ENCODE data around the gene SLC2A4RG. TPM values are rescaled to one million over a fixed set of nuclear protein-coding genes. Genes with fewer than 3 reads are reported as not detected.
"Not testable (repeated sequence)": the region's sequence is repeated elsewhere in the genome, so short reads cannot be mapped to it uniquely, and the experiment has no call there.

The SLC2A4RG gene
- total RNA-seq, 1 donor from 2014 or later: 38.3 TPM

DNA sequence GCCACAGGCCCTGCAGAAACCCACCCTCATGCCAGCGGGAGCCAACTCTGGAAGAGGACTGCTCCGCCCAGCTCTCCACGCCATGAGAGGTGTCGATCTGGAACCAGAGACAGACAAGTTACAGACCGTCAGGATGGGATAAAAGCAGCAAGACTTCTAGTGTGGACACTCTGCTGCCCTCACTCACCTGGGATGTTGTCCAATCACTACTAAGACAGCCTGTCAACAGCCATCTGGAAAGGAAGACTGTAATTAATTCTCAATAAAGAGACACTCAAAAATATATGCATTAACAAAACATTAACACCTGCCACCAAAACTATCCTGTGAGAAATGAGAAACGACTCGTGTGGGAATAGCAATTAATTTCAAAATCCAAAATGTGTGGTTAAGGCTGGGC lies 28.3 kb downstream of the SLC2A4RG start:
- Mint-ChIP-seq H3K4me3 (no peak overlapping the region), H3K9me3 (no peaks in the 10 kb centered on the region), H3K36me3 (ENCODE audit: low read depth) (no peaks in the 10 kb centered on the region), H3K27me3 (ENCODE audit: insufficient read depth) (peaks cover 4% of the 10 kb centered on the region), H3K27ac (no peak overlapping the region), H3K4me1 (ENCODE audit: low read depth) (no peaks in the 10 kb centered on the region)
- intact Hi-C loops (cut with micrococcal nuclease): no loop called here
- DNase-seq (ENCODE audit: low spot score): no peak

DNA sequence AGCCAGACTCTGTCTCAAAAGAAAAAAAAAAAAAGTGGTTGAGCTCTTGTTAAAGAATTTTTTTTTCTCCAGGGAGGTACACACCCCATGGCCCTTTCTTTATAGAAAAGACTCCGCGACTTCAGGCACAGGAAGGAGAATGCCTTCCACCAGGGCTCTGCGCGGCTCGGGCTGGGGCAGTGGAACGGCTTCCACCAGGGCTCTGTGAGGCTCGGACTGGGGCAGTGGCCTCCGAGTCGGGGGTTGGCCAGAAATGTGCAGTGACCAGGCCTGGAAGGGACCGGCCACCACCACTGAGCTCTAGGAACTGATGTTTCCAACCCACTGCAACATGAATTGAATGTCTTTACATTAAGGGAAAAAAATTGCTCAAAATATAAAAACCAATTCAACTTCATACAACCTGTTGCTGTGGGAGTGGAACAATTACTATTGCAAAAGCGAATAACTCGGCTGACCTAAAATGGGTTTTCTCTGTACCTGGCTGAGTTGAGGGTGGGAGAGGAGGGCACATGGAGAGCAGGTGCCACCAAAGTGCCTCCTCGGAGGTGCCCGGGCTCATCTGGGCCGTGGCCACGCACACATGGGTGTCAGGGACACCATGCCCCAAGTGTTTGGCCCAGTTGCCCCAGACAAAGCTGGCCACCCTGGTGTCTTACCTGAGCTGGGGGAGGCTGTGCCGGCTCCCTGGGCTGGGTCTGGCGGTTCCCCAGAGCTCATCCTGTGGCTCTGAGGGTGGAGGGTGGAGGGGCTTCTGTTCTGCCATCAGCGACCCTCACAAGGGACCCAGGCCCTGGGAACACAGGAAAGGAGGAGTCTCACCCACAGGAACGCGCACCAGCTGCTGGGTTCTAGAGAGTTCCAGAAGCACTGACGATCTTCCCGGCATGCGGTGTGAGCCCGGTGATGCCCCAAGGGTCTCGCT lies 29.3 kb downstream of the SLC2A4RG start:
- no peak overlapping the region for H3K27ac Mint-ChIP-seq
- H3K4me3 Mint-ChIP-seq: no peak overlapping the region
- H3K9me3 Mint-ChIP-seq: no peaks in the 10 kb centered on the region
- H3K4me1 Mint-ChIP-seq (ENCODE audit: low read depth): no peaks in the 10 kb centered on the region
- H3K36me3 Mint-ChIP-seq (ENCODE audit: low read depth): no peaks in the 10 kb centered on the region
- DNase-seq (ENCODE audit: low spot score): no peak
- H3K27me3 Mint-ChIP-seq (ENCODE audit: insufficient read depth): peaks cover 4% of the 10 kb centered on the region
- intact Hi-C loops (cut with micrococcal nuclease): no loop called here

DNA sequence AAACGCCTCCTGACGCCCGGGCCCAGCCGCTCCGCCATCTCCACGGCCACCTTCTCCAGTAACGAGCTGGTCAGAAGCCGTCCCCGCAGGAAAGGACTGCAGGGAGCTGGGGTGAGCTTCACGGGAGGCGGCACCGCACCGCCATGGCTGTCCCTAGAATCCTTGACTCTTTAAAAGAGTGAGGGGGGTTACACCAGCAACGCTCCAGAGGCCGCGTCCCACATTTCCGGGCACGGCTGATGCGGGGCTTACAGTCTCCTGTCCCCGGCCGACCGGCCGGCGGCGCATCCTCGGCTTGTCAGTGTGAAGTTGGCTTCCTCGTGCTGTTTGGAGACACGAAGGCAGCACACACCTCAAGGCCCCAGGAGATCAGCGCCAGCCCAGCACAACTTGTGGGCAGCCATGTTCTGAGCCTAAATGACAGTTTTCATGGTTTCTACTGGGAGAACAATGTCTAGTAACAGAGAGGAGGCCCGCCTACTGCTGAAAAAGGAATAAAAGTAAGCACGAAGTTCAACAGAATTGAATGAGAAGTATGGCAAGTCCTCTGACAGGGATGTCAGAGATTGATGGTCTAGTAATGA lies 30.4 kb downstream of the SLC2A4RG start:
- intact Hi-C loops (cut with micrococcal nuclease): no loop called here
- Mint-ChIP-seq H3K4me3 (no peak overlapping the region), H3K27ac (no peak overlapping the region), H3K4me1 (ENCODE audit: low read depth) (no peaks in the 10 kb centered on the region), H3K36me3 (ENCODE audit: low read depth) (no peaks in the 10 kb centered on the region), H3K9me3 (no peaks in the 10 kb centered on the region), H3K27me3 (ENCODE audit: insufficient read depth) (peaks cover 4% of the 10 kb centered on the region)
- no peak for DNase-seq (ENCODE audit: low spot score)

DNA sequence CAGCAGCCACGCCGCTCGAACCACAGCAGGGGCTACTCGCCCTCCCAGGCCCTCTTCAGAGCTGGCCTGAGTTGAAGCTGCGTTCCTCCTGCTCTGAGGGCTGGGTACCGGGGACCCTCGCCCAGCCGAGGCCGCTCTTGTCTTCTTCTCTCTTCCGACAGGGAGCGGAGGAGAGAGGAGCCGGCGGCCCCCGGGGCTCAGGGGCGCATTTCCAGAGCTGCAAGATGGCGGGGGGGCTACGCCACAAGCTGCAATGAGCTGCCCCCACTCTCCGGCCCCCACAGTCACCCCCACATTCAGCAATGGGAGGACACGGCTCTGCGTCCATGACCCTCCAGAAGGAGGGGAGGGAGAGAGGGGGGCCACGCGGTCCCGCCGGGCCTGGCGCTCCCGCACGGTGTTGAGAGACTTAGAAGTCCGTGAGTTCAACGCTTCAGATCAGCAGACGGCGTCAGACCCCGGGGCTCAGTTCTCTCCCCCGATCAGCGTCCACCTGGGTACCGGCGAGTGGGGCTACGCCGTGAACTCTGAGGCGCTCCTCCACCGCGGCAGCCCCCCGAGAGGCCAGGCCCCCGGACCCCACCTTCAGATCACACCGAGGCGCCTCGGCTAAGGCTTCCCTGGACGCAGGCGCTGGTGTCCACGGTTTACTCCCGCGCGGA lies 31.6 kb downstream of the SLC2A4RG start:
- intact Hi-C loops (cut with micrococcal nuclease): no loop called here
- no peaks in the 10 kb centered on the region for H3K9me3 Mint-ChIP-seq
- H3K27me3 Mint-ChIP-seq (ENCODE audit: insufficient read depth): peaks cover 4% of the 10 kb centered on the region
- H3K4me3 Mint-ChIP-seq: no peak overlapping the region
- no peak overlapping the region for H3K27ac Mint-ChIP-seq
- no peaks in the 10 kb centered on the region for H3K36me3 Mint-ChIP-seq (ENCODE audit: low read depth)
- DNase-seq (ENCODE audit: low spot score): no peak
- H3K4me1 Mint-ChIP-seq (ENCODE audit: low read depth): no peaks in the 10 kb centered on the region

DNA sequence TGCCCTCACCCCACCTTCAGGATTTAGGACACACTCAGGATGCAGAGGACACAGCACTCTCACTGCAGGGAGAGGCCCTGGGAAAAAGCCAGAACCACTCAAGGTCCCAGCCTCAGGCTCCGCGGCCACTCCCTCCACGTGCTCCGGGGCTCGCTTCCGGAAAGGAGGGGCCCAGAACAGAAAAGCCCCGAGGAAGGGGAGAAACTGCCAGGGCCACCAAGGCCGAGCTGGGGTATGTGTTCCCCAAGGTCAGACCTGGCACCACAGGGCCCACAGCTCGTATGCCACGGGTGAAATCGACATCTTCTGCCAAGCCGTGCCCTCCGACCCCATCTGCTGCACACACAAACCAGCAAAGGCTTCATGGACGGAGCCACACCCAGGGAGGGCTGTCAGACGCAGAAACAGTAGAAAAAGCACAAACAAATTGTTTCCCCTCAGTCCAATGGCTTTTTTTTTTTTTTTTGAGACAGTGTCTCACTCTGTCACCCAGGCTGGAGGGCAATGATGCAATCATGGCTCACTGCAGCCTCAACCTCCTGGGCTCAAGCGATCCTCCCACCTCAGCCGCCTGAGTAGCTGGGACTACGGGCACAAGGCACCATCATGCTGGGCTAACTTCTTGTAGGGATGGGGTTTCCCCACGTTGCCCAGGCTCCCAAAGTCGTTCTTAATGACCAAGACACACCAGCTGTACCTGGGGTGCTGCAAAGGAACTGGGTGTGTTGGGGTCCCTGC lies 33.4 kb downstream of the SLC2A4RG start:
- H3K9me3 Mint-ChIP-seq: no peaks in the 10 kb centered on the region
- no peak overlapping the region for H3K27ac Mint-ChIP-seq
- no peaks in the 10 kb centered on the region for H3K4me1 Mint-ChIP-seq (ENCODE audit: low read depth)
- no peak overlapping the region for H3K4me3 Mint-ChIP-seq
- DNase-seq (ENCODE audit: low spot score): no peak
- intact Hi-C loops (cut with micrococcal nuclease): no loop called here
- no peaks in the 10 kb centered on the region for H3K36me3 Mint-ChIP-seq (ENCODE audit: low read depth)
- peaks cover 4% of the 10 kb centered on the region for H3K27me3 Mint-ChIP-seq (ENCODE audit: insufficient read depth)

DNA sequence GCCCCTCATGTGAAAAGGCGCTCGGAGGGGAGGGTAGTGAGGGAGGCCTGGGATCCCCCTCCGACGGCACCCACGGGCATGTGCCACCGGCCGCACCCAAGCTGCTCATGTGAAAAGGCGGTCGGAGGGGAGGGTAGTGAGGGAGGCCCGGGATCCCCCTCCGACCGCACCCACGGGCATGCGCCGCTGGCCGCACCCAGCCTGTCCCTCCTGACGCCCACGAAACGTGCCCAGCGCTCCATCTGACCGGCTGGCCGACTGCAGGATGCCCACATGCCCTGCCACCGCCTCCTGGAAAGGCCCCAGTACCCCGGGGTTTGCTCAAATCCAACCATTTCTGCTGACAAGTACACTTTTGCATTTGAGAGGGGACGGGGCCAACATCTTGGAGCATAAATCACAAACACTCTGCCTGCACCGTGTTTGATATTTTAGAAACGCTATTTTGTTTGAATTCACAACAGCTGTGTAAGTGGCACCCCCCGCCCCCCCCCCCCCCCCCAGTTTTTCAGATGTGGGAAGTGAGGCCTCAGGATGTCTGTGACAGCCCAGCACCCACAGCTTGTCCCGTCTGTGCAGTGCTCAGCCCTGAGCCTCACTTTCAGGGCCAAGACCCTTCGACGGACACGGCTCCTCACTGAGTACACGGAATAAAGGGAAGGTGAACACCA lies 34.1 kb downstream of the SLC2A4RG start:
- H3K27me3 Mint-ChIP-seq (ENCODE audit: insufficient read depth): peaks cover 4% of the 10 kb centered on the region
- no peaks in the 10 kb centered on the region for H3K4me1 Mint-ChIP-seq (ENCODE audit: low read depth)
- H3K9me3 Mint-ChIP-seq: no peaks in the 10 kb centered on the region
- no peak for DNase-seq (ENCODE audit: low spot score)
- H3K27ac Mint-ChIP-seq: no peak overlapping the region
- no peaks in the 10 kb centered on the region for H3K36me3 Mint-ChIP-seq (ENCODE audit: low read depth)
- no peak overlapping the region for H3K4me3 Mint-ChIP-seq
- intact Hi-C loops (cut with micrococcal nuclease): no loop called here

DNA sequence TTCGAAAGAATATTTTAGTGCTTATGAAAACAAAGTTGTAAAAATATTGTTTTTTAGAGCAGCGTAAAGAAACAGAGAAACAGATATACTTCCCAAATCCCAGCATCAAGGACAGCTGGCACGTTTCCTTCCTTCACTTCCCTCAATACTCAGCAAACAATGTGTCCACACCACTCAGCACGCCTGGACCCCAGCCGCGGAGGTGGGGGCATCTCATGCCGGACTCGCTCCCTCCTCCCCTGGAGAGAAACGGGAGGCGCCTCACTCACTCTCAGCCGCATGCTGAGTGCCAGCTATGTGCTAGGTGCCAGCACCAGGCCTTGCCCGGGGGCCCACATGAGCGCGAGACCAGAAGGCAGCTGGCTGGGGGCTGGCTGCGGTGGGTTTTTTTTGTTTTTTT lies 34.7 kb downstream of the SLC2A4RG start:
- no peak for DNase-seq (ENCODE audit: low spot score)
- Mint-ChIP-seq H3K9me3 (no peaks in the 10 kb centered on the region), H3K4me1 (ENCODE audit: low read depth) (no peaks in the 10 kb centered on the region), H3K4me3 (no peak overlapping the region), H3K27ac (no peak overlapping the region), H3K36me3 (ENCODE audit: low read depth) (no peaks in the 10 kb centered on the region), H3K27me3 (ENCODE audit: insufficient read depth) (peaks cover 4% of the 10 kb centered on the region)
- intact Hi-C loops (cut with micrococcal nuclease): no loop called here

DNA sequence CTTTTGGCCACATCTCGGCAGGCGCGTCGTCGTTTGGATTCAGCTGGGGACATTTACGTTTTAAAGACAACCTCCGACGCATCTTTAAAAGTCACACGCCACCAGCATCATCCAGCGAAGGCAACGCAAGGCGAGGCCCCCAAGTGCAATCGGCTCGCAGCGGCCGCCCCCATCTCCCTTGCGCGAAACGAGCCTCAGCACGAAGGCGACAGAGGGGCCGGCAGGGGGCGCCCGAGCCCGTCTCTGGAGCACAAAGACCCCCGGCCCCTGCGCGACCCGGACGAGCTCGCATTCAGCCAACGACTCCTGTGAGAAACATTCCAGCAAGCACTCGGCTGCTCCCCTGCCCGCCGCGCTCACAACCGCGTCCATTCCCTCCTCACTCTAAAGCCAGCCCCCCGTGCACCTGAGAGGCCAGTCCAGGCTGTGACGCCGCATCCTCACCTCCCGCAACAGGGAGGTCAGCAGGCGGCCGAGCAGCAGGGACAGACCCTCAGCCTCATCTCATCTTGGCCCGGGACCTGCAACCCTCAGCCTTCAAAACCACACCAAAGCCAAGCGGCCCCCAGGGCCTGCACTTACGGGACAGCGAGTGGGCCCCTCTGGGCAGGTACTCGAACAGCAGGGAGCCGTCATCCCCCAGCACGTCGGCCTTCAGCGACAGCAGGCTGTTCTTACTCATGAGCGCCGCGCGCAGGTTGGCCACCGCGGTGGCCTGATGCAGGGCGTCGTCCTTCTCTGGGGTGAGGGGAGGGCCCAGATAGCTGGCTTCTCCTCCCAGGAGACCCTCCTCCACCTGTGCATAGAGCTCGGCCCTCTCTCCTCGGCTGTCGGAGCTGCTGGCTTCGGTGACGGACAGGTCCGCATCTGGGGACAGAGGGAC lies 35.8 kb downstream of the SLC2A4RG start:
- H3K36me3 Mint-ChIP-seq (ENCODE audit: low read depth): no peaks in the 10 kb centered on the region
- H3K4me1 Mint-ChIP-seq (ENCODE audit: low read depth): no peaks in the 10 kb centered on the region
- no peak for DNase-seq (ENCODE audit: low spot score)
- H3K4me3 Mint-ChIP-seq: no peak overlapping the region
- H3K9me3 Mint-ChIP-seq: no peaks in the 10 kb centered on the region
- H3K27me3 Mint-ChIP-seq (ENCODE audit: insufficient read depth): peaks cover 3% of the 10 kb centered on the region
- intact Hi-C loops (cut with micrococcal nuclease): no loop called here
- no peak overlapping the region for H3K27ac Mint-ChIP-seq

DNA sequence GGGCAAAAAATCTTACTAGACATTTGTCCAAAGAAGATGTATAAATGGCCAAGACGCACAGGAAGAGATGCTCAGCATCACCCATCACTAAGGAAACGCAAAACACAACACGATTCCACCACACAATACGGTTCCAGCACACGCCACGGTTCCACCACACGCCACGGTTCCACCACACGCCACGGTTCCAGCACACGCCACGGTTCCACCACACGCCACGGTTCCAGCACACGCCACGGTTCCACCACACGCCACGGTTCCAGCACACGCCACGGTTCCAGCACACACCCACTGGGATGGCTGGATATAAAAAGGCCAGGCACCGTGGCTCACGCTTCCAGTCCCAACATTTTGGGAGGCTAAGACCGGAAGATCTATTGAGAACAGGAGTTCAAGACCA lies 37.3 kb downstream of the SLC2A4RG start:
- DNase-seq (ENCODE audit: low spot score); H3K4me3 Mint-ChIP-seq; H3K36me3 Mint-ChIP-seq (ENCODE audit: low read depth); H3K27ac Mint-ChIP-seq; intact Hi-C loops (cut with micrococcal nuclease); H3K4me1 Mint-ChIP-seq (ENCODE audit: low read depth); H3K27me3 Mint-ChIP-seq (ENCODE audit: insufficient read depth); H3K9me3 Mint-ChIP-seq: not testable (repeated sequence)

DNA sequence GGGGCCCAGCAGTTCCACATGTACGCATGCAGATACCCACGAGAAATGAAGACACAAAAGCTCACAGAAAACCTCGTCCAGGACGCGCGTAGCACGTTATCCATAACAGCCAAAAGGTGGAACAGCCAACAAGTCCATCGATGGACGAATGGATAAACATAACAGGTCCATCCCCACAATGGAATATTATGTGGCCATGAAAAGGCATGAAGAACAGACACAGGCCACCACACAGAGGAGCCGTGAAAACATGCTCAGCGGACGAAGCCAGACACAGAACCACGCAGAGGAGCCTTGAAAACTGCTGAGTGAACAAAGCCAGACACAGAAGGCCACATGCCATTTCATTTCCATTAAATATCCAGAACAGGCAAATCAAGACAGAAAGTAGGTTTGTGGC lies 38.0 kb downstream of the SLC2A4RG start:
- H3K27ac Mint-ChIP-seq: no peak overlapping the region
- intact Hi-C loops (cut with micrococcal nuclease): no loop called here

DNA sequence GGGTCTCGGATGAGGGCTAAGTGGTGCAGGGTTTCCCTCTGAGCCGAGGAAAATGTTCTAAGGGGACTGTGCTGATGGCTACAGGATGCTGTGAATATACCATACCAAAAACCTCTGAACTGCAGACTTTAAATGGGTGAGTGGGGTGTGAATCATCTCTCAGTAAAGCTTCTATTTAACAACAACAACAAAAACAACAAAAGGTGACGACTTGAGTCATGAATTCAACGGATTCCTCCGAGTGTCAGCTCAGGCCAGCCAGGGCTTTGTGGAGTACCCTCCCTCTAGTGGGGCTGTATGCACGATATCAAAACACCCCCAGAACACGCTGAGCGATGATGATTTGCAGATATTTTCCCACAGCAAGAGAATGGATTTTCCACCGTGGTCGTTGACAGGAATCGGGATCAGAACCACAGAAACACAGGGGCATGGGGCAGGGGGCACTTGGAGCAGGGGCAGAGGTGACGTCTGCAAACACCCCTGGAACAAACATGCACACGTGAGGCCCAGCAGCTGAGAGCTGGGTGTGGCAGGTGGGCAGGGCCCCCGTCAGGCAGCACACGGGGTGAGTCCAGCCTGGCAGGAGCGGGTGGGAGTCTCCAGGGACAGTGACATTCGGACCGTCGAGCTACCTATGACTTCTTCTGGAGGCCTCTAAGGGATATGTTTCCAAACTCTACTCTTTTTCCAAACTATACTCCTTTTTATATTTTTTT lies 38.6 kb downstream of the SLC2A4RG start:
- intact Hi-C loops (cut with micrococcal nuclease): no loop called here
- H3K27me3 Mint-ChIP-seq (ENCODE audit: insufficient read depth): peaks cover 3% of the 10 kb centered on the region
- no peak for DNase-seq (ENCODE audit: low spot score)
- no peak overlapping the region for H3K27ac Mint-ChIP-seq
- H3K4me3 Mint-ChIP-seq: no peak overlapping the region
- H3K4me1 Mint-ChIP-seq (ENCODE audit: low read depth): peaks cover 7% of the 10 kb centered on the region
- H3K36me3 Mint-ChIP-seq (ENCODE audit: low read depth): no peaks in the 10 kb centered on the region
- H3K9me3 Mint-ChIP-seq: no peaks in the 10 kb centered on the region

More for the DNA sequence above, 38.0 kb downstream of the SLC2A4RG start:
- H3K4me1 Mint-ChIP-seq (ENCODE audit: low read depth): peaks cover 6% of the 10 kb centered on the region
- H3K27me3 Mint-ChIP-seq (ENCODE audit: insufficient read depth): peaks cover 3% of the 10 kb centered on the region
- no peaks in the 10 kb centered on the region for H3K36me3 Mint-ChIP-seq (ENCODE audit: low read depth)
- H3K9me3 Mint-ChIP-seq: no peaks in the 10 kb centered on the region
- no peak overlapping the region for H3K4me3 Mint-ChIP-seq
- no peak for DNase-seq (ENCODE audit: low spot score)
